Mesothelial cell of epicardium (in vitro differentiated cells): ENCODE data around the gene RPL12. TPM values are rescaled to one million over a fixed set of nuclear protein-coding genes. Genes with fewer than 3 reads are reported as not detected.

Experiments
- DNase-seq, 2 experiments: peaks; one replicate each; pipeline ENCODE4 v3.0.0; 2021; ENCODE audit warnings: low spot score in 2 of 2; ENCODE audit not compliant: unreplicated experiment in 2 of 2
- H3K27ac Mint-ChIP-seq: 2 replicates; pipeline ENCODE4 v1.8.0; 2021; ENCODE audit warnings: mixed read lengths
- H3K27me3 Mint-ChIP-seq: 2 replicates; pipeline ENCODE4 v1.8.0; 2021; ENCODE audit warnings: low read depth, mixed read lengths
- H3K36me3 Mint-ChIP-seq: 2 replicates; pipeline ENCODE4 v1.8.0; 2021; ENCODE audit warnings: mixed read lengths
- H3K4me1 Mint-ChIP-seq: 2 replicates; pipeline ENCODE4 v1.8.0; 2021; ENCODE audit warnings: mixed read lengths
- H3K4me3 Mint-ChIP-seq: 2 replicates; pipeline ENCODE4 v1.8.0; 2021; ENCODE audit warnings: mild to moderate bottlenecking, moderate library complexity, mixed read lengths
- H3K9me3 Mint-ChIP-seq: 2 replicates; pipeline ENCODE4 v1.8.0; 2021; ENCODE audit warnings: mixed read lengths
- total RNA-seq: library from RNA; stranded (reverse); gene quantifications from 3 replicates; pipeline ENCODE4 v1.2.1, GENCODE V29; 2021
- TF ChIP-seq, protein P1 (sequence below): fragments of 200-600 bp; sonication (generic); IDR thresholded peaks from one replicate; pipeline ENCODE4 v1.5.0; 2021; ENCODE audit warnings: antibody characterized with exemption; ENCODE audit not compliant: unreplicated experiment

RPL12 gene
- total RNA-seq, 1 donor from 2014 or later, result 1,125 TPM

DNA sequence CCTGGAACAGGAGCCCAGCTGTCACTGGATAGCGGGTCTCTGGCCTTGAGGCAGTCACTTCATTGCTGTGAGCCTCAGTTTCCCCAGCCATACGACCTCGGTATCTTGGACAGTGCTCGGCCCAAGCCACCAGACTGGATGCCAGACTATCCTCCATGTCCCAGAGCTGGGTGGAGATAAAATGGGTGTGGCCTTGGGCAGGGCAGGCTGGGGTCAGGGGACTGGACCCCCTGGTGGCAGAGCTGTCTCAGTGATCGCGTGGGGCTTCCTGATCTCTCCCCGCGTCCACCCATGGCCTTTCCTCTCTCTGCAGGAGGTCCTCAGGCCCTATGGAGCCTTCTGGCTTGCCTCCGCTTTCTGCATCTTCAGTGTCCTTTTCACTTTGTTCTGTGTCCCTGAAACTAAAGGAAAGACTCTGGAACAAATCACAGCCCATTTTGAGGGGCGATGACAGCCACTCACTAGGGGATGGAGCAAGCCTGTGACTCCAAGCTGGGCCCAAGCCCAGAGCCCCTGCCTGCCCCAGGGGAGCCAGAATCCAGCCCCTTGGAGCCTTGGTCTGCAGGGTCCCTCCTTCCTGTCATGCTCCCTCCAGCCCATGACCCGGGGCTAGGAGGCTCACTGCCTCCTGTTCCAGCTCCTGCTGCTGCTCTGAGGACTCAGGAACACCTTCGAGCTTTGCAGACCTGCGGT lies 44.3 kb downstream of the RPL12 start:
- Mint-ChIP-seq H3K4me3 (no peak overlapping the region), H3K27me3 (no peaks in the 10 kb centered on the region), H3K9me3 (no peaks in the 10 kb centered on the region), H3K27ac (no peak overlapping the region), H3K36me3 (peaks cover 5% of the 10 kb centered on the region), H3K4me1 (no peaks in the 10 kb centered on the region)
- no peak for DNase-seq
- TF ChIP-seq, protein P1, sequence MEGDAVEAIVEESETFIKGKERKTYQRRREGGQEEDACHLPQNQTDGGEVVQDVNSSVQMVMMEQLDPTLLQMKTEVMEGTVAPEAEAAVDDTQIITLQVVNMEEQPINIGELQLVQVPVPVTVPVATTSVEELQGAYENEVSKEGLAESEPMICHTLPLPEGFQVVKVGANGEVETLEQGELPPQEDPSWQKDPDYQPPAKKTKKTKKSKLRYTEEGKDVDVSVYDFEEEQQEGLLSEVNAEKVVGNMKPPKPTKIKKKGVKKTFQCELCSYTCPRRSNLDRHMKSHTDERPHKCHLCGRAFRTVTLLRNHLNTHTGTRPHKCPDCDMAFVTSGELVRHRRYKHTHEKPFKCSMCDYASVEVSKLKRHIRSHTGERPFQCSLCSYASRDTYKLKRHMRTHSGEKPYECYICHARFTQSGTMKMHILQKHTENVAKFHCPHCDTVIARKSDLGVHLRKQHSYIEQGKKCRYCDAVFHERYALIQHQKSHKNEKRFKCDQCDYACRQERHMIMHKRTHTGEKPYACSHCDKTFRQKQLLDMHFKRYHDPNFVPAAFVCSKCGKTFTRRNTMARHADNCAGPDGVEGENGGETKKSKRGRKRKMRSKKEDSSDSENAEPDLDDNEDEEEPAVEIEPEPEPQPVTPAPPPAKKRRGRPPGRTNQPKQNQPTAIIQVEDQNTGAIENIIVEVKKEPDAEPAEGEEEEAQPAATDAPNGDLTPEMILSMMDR, result no peak

DNA sequence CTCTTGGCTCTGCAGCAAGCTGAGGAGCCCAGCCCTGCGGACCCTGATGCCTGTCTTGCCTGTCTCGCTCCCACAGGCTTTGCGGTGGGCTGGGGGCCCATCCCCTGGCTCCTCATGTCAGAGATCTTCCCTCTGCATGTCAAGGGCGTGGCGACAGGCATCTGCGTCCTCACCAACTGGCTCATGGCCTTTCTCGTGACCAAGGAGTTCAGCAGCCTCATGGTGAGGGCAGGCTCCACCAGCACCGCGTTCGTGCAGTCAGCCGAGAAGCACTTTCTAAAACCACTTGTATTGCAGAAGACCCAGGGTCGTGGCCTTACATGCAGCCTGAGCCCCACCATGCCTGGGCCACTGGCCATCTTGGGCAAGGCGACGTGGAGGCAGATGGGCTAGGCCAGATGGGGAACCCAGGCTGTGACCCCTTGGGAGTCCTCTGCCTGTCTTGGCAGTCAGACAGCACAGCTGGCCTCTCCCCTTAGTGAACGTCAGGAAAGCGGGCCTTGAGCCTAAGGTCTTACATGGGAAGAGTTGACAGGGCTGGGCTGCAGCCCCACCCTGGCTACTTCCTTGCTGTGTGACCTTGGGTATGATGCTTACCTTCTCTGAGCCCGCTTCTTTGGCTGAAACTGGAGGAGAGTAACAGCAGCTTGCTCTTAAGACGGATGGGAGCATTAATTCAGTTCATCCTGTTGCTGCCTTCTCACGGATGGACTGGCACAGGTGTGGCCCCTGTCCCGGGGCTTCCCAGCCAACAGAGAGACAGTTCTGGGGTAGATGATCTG lies 45.7 kb downstream of the RPL12 start:
- no peak for DNase-seq
- H3K4me3 Mint-ChIP-seq, result no peak overlapping the region
- no peaks in the 10 kb centered on the region for H3K27me3 Mint-ChIP-seq
- H3K27ac Mint-ChIP-seq, result no peak overlapping the region
- no peaks in the 10 kb centered on the region for H3K9me3 Mint-ChIP-seq
- peaks cover 5% of the 10 kb centered on the region for H3K36me3 Mint-ChIP-seq
- TF ChIP-seq, protein P1, result no peak
- no peaks in the 10 kb centered on the region for H3K4me1 Mint-ChIP-seq

DNA sequence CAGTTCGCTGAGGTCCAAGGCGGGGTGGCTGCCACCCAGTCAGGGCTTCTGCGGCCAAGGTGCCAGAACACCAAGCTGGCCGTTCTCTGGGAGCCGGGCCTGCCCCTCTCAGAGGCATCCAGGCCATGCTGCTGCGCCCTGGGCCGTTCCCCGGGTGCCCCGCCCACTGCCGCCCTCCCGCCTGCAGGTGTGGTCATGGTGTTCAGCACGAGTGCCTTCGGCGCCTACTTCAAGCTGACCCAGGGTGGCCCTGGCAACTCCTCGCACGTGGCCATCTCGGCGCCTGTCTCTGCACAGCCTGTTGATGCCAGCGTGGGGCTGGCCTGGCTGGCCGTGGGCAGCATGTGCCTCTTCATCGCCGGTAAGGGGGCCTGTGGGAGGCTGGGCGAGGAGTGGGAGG lies 46.6 kb downstream of the RPL12 start:
- Mint-ChIP-seq H3K9me3 (no peaks in the 10 kb centered on the region), H3K36me3 (peaks cover 5% of the 10 kb centered on the region), H3K27ac (no peak overlapping the region), H3K27me3 (no peaks in the 10 kb centered on the region), H3K4me1 (no peaks in the 10 kb centered on the region), H3K4me3 (no peak overlapping the region)
- TF ChIP-seq, protein P1, result no peak
- DNase-seq, result no peak

DNA sequence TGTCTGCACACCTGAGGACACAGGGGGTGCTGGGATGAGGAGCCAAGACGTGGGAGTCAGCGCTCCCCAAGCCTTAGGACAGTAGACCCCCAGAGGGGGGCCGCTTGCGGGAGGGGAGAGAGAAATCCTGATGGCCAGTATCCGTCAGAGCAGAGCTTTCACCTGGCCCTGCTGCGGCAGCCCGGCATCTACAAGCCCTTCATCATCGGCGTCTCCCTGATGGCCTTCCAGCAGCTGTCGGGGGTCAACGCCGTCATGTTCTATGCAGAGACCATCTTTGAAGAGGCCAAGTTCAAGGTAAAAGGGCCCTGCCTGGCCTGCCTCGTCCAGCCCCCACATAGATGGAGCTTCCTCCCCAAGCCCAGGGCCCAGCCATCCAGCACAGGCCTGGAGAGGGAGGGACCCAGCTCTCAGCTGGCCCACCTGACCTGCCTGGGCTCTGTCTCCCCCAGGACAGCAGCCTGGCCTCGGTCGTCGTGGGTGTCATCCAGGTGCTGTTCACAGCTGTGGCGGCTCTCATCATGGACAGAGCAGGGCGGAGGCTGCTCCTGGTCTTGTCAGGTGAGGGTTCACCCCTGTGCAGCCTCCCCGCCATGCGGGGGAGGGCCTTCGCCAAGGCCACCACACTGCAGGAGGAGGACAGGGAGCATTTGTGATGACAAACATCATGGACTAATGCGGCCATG lies 47.6 kb downstream of the RPL12 start:
- H3K36me3 Mint-ChIP-seq, result peaks cover 5% of the 10 kb centered on the region
- H3K9me3 Mint-ChIP-seq, result no peaks in the 10 kb centered on the region
- H3K4me3 Mint-ChIP-seq, result no peak overlapping the region
- DNase-seq, result no peak
- H3K27me3 Mint-ChIP-seq, result no peaks in the 10 kb centered on the region
- H3K27ac Mint-ChIP-seq, result no peak overlapping the region
- TF ChIP-seq, protein P1, result no peak
- H3K4me1 Mint-ChIP-seq, result peaks cover under 1% of the 10 kb centered on the region

DNA sequence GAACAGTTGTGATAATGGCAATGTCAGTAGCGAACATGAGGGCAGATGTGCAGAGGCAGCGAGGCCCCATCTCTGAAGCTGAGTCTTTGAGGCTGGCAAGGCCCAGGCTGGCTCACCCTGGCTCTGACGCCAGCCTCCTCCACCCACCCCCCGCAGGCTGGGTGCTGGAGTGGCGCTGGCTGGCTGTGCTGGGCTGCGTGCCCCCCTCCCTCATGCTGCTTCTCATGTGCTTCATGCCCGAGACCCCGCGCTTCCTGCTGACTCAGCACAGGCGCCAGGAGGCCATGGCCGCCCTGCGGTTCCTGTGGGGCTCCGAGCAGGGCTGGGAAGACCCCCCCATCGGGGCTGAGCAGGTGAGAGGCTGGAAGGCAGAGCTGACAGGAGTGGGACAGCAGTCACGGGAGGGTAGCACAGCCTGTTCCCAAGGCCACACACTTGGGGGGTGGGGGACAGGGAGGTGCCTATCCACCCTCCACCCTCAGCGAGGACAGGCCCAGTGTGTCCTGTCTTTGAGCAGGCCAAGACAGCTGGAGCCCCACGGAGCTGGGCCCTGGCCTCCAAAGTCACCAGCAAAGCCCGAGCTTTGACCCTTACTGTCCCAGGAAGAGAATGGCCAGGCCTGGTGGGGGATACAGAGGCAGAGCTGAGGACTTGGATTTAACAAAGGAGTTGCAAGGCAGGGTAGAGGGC lies 48.7 kb downstream of the RPL12 start:
- no peaks in the 10 kb centered on the region for H3K27me3 Mint-ChIP-seq
- H3K9me3 Mint-ChIP-seq, result no peaks in the 10 kb centered on the region
- no peak overlapping the region for H3K4me3 Mint-ChIP-seq
- DNase-seq, result no peak
- H3K4me1 Mint-ChIP-seq, result peaks cover 7% of the 10 kb centered on the region
- H3K27ac Mint-ChIP-seq, result no peak overlapping the region
- TF ChIP-seq, protein P1, result no peak
- peaks cover 3% of the 10 kb centered on the region for H3K36me3 Mint-ChIP-seq
